GM12865 (cell line): ENCODE data around the gene SNF8.

ENCODE experiments used
- DNase-seq: peaks from one replicate; pipeline ENCODE4 v3.0.0; 2010; ENCODE audit warnings: low read depth
- H3K4me3 ChIP-seq: 2 replicates; pipeline ENCODE4 v1.5.1; 2011; ENCODE audit warnings: mild to moderate bottlenecking, low read depth, low read length, control low read depth
- TF ChIP-seq, protein P1 (sequence below): IDR thresholded peaks from 2 replicates; pipeline ENCODE4 v1.5.1; 2011; ENCODE audit warnings: low read length, control low read depth, low read depth, inconsistent platforms; ENCODE audit not compliant: insufficient read depth; ENCODE audit errors: missing control alignments

SNF8 gene

DNA sequence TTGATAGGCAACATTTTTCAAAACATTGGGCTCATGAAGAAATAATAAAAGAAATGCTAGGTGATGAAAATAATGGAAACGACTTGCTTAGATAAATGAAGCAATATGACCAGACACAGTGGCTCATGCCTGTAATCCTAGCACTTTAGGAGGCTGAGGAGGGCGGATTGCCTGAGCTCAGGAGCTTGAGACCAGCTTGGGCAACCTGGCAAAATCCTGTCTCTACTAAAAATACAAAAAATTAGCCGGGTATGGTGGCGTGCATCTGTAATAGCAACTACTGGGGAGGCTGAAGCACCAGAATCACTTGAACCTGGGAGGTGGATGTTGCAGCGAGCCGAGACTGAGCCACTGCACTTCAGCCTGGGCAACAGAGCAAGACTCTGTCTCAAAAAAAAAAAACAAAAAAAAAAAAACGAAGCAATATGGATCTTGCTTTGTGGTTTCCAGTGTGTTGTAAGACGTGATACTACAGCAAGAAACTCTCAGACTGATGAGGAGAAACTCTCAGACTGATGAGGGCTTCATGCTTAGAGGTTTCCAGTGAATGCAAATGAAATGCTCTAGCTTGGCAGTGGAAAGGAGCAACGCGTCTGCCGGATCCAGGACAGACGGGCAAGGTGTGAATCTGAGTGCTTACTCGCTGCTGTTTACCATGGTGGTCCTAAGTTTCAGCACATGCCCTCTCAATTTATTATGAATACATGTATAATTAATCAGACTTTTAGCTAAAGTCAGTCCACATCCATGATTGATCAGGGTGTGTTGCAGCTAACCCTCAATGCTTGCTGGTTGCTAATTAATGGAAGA, 41.0 kb upstream of the SNF8 start:
- TF ChIP-seq, protein P1, sequence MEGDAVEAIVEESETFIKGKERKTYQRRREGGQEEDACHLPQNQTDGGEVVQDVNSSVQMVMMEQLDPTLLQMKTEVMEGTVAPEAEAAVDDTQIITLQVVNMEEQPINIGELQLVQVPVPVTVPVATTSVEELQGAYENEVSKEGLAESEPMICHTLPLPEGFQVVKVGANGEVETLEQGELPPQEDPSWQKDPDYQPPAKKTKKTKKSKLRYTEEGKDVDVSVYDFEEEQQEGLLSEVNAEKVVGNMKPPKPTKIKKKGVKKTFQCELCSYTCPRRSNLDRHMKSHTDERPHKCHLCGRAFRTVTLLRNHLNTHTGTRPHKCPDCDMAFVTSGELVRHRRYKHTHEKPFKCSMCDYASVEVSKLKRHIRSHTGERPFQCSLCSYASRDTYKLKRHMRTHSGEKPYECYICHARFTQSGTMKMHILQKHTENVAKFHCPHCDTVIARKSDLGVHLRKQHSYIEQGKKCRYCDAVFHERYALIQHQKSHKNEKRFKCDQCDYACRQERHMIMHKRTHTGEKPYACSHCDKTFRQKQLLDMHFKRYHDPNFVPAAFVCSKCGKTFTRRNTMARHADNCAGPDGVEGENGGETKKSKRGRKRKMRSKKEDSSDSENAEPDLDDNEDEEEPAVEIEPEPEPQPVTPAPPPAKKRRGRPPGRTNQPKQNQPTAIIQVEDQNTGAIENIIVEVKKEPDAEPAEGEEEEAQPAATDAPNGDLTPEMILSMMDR: no peak
- no peak for DNase-seq
- H3K4me3 ChIP-seq: no peak overlapping the region

DNA sequence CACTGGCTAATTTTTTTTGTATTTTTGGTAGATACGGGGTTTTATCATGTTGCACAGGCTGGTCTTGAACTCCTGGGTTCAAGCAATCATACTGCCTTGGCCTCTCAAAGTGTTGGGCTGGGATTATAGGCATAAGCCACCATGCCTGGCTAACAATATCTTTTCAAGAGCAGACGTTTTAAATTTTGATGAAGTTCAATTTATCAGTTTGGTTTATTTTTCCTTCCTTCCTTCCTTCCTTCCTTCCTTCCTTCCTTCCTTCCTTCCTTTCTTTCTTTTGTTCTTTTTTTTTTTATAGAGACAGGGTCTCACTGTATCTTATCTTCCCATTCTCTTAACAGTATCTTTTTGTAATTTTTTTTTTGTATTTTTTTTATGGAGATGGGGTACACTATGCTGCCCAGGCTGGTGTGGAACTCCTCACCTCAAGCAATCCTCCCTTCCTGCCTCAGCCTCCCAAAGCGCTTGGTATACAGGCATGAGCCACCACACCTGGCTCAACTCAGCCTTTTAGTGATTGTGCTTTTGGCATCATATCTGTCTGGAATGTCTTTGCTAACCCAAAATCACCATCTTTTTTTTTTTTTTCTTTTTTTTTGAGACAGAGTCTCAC, 37.4 kb upstream of the SNF8 start:
- no peak overlapping the region for H3K4me3 ChIP-seq
- TF ChIP-seq, protein P1: no peak
- DNase-seq: no peak

DNA sequence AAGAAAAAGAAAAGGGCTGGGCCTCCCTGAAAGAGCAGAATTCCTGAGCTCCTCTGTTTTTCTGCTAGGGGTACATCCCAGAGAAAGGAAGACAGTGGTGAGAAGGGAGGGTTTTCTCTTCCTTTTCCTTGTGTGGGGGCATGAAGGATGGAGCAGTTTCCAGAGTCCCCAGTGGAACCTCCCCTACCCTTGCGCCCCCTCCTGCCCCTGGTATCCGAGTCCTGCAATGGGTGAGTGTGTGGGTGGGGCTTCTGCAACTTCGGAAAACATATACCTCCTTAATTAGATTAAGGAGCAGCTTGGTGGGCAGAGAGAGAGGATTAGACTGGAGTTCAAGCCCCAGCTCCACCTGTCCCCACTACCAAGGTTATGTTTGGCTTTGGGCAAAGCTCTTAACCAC, 29.2 kb upstream of the SNF8 start:
- TF ChIP-seq, protein P1: no peak
- H3K4me3 ChIP-seq: no peak overlapping the region
- DNase-seq: no peak

DNA sequence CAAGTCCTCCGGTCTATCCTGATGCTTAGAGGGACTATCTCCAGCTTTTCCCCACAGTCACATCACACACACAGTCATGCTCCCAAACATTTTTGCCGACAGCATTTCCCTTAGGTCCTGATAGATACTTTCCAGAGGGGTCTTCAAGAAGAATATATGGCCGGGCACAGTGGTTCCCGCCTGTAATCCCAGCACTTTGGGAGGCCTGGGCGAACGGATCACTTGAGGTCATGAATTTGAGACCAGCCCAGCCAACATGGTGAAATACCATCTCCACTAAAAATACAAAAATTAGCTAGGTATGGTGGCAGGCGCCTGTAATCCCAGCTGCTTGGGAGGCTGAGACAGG, 28.1 kb upstream of the SNF8 start:
- no peak overlapping the region for H3K4me3 ChIP-seq
- no peak for DNase-seq
- TF ChIP-seq, protein P1: no peak

DNA sequence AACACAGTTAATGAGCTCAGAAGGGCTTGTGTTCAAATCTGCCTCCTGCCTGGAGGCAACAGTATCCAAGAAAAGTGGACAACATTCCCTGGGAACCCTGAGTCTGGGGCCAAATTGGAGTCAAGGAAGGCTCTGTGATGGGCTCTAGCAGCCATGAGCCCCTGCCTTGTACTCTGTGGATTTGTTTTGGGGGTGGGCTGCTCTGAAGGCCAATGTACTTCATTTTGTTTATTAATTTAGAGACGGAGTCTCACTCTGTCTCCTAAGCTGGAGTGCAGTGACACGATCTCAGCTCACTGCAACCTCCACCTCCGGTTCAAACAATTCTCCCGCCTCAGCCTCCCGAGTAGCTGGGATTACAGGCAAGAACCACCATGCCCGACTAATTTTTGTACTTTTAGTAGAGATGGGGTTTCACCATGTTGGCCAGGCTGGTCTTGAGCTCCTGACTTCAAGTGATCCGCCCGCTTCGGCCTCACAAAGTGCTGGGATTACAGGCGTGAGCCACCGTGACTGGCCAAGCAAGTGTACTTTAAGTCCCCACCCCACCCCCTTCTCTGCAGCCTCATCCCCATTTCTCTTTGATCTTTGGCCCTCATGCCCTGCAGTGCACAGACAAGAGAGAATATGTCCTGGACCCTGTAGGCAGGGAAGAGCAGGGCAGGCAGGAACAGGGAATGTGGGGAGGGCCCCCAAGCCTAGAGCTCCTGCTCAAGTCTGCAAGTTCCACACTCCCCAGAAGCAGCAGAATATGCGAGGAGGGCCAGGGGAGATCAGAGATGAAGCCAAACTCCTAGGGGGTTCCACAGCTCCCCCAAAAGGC, 26.4 kb upstream of the SNF8 start:
- no peak overlapping the region for H3K4me3 ChIP-seq
- DNase-seq: no peak
- TF ChIP-seq, protein P1: no peak

DNA sequence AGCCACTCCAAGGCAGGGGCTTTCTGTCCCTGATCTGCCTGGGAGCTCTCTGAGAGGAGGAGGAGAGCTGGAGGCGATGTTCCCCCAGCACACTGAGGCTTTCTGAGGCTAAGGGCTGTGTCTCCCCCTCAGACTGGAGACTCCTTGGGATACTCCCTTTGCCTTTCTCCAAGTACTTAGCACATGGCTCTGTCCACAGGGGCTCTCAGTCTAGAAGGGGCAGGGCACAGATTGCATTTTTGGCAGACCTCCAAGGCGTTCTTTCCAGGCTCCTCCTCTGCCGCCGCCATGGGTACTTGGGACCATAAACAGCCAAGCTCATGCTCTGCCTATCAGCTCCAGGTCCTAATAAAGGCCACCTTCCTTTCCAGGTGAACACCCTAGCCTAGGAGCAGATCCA, 25.6 kb upstream of the SNF8 start:
- DNase-seq: no peak

More for the DNA sequence above, 25.6 kb upstream of the SNF8 start:
- TF ChIP-seq, protein P1: no peak
- H3K4me3 ChIP-seq: no peak overlapping the region
